Liver (tissue), 9 donors: Measurements from ENCODE around the gene TBL1X. TPM values are rescaled to one million over a fixed set of nuclear protein-coding genes. Genes with fewer than 3 reads are reported as not detected.

Source experiments
- DNase-seq: peaks from one replicate; pipeline ENCODE4 v3.0.0-alpha.2; 2017; ENCODE audit warnings: low spot score
- H3K27ac ChIP-seq, 2 donors: one replicate each; pipeline ENCODE4 v1.7.0; 2013; ENCODE audit warnings: inconsistent platforms in 2 of 2, low read length in 2 of 2, control low read depth in 1 of 2, low read depth in 1 of 2, mild to moderate bottlenecking in 1 of 2
- H3K27me3 ChIP-seq, 4 donors: one replicate each; pipeline versions ENCODE4 v1.6.1 to v1.7.0; 2013; ENCODE audit warnings: low read length in 3 of 4, inconsistent platforms in 1 of 4, mild to moderate bottlenecking in 1 of 4, moderate library complexity in 1 of 4; ENCODE audit not compliant: control insufficient read depth in 4 of 4, insufficient read depth in 4 of 4
- H3K36me3 ChIP-seq, 4 donors: one replicate each; pipeline versions ENCODE4 v1.6.1 to v1.7.0; 2013; ENCODE audit warnings: low read length in 3 of 4, mild to moderate bottlenecking in 3 of 4, low read depth in 1 of 4, moderate library complexity in 1 of 4; ENCODE audit not compliant: control insufficient read depth in 4 of 4, insufficient read depth in 3 of 4
- H3K4me1 ChIP-seq, 4 donors: one replicate each; pipeline versions ENCODE4 v1.6.1 to v1.7.0; 2013; ENCODE audit warnings: low read length in 3 of 4, mild to moderate bottlenecking in 3 of 4, moderate library complexity in 1 of 4; ENCODE audit not compliant: control insufficient read depth in 4 of 4, insufficient read depth in 4 of 4
- H3K4me3 ChIP-seq, 3 donors: one replicate each; pipeline versions ENCODE4 v1.6.1 to v1.7.0; 2013; ENCODE audit warnings: low read length in 3 of 3, control low read depth in 1 of 3, low read depth in 1 of 3, mild to moderate bottlenecking in 1 of 3
- H3K9ac ChIP-seq, 2 donors: one replicate each; pipeline ENCODE4 v1.7.0; 2013; ENCODE audit warnings: low read length in 2 of 2, mild to moderate bottlenecking in 2 of 2, moderate library complexity in 2 of 2, control low read depth in 1 of 2, low read depth in 1 of 2
- H3K9me3 ChIP-seq, 4 donors: one replicate each; pipeline versions ENCODE4 v1.6.1 to v1.7.0; 2013; ENCODE audit warnings: low read length in 3 of 4; ENCODE audit not compliant: control insufficient read depth in 4 of 4
- ATF3 ChIP-seq: IDR thresholded peaks from 2 replicates; pipeline ENCODE4 v1.6.1; 2016; ENCODE audit warnings: antibody characterized with exemption
- CTCF ChIP-seq: fragments of 150-350 bp; IDR thresholded peaks from 2 replicates; pipeline ENCODE4 v1.5.1; 2017; ENCODE audit warnings: improper control_type of control experiment, low read depth, low read length; ENCODE audit not compliant: missing input control
- EGR1 ChIP-seq, 2 donors: IDR thresholded peaks; 2 replicates each; pipeline ENCODE4 v1.6.1; 2016 to 2018; ENCODE audit warnings: antibody characterized with exemption in 2 of 2, low read depth in 2 of 2
- FOXA1 ChIP-seq: IDR thresholded peaks from 2 replicates; pipeline ENCODE4 v1.6.1; 2016; ENCODE audit warnings: antibody characterized with exemption
- FOXA2 ChIP-seq: IDR thresholded peaks from 2 replicates; pipeline ENCODE4 v1.6.1; 2016; ENCODE audit warnings: antibody characterized with exemption
- GABPA ChIP-seq, 2 donors: IDR thresholded peaks in 1 of 2; conservative IDR thresholded peaks in 1 of 2; 2 replicates each; pipeline ENCODE4 v1.6.1; 2016; ENCODE audit warnings: antibody characterized with exemption in 2 of 2, mild to moderate bottlenecking in 1 of 2, moderate library complexity in 1 of 2
- HNF4A ChIP-seq, 2 donors: conservative IDR thresholded peaks; 2 replicates each; pipeline ENCODE4 v1.6.1; 2016; ENCODE audit warnings: antibody characterized with exemption in 2 of 2, mild to moderate bottlenecking in 2 of 2
- HNF4G ChIP-seq: IDR thresholded peaks from 2 replicates; pipeline ENCODE4 v1.6.1; 2016; ENCODE audit warnings: antibody characterized with exemption
- JUND ChIP-seq, 2 donors: IDR thresholded peaks; 2 replicates each; pipeline ENCODE4 v1.6.1; 2016; ENCODE audit warnings: antibody characterized with exemption in 2 of 2
- NR2F2 ChIP-seq: IDR thresholded peaks from 2 replicates; pipeline ENCODE4 v1.6.1; 2016; ENCODE audit warnings: antibody characterized with exemption
- RAD21 ChIP-seq, 2 donors: IDR thresholded peaks; 2 replicates each; pipeline ENCODE4 v1.6.1; 2016; ENCODE audit warnings: antibody characterized with exemption in 2 of 2, mild to moderate bottlenecking in 2 of 2
- RXRA ChIP-seq, 2 donors: IDR thresholded peaks; 2 replicates each; pipeline ENCODE4 v1.6.1; 2017 to 2018; ENCODE audit warnings: antibody characterized with exemption in 2 of 2, mild to moderate bottlenecking in 1 of 2
- SP1 ChIP-seq: IDR thresholded peaks from 2 replicates; pipeline ENCODE4 v1.6.1; 2018; ENCODE audit warnings: antibody characterized with exemption, mild to moderate bottlenecking
- TAF1 ChIP-seq: conservative IDR thresholded peaks from 2 replicates; pipeline ENCODE4 v1.6.1; 2016; ENCODE audit warnings: antibody characterized with exemption, mild to moderate bottlenecking
- YY1 ChIP-seq: IDR thresholded peaks from 2 replicates; pipeline ENCODE4 v1.6.1; 2016; ENCODE audit warnings: antibody characterized with exemption, mild to moderate bottlenecking
- ZBTB33 ChIP-seq: IDR thresholded peaks from 2 replicates; pipeline ENCODE4 v1.6.1; 2016; ENCODE audit warnings: antibody characterized with exemption
- WGBS: extraction: QIAGEN DNeasy Blood & Tissue Kit; methylation state at CpG from one replicate; pipeline ENCODE4 v1.1.7; 2013; 5-methylcytosine and 5-hydroxymethylcytosine counted together
- polyA plus RNA-seq, 2 donors: library from polyadenylated mRNA; stranded (reverse) in 1 of 2; unstranded in 1 of 2; fragments of 200-250 nt in 1 of 2; fragments of >200 nt in 1 of 2; fragmentation: Nextera tagmentation in 1 of 2; extraction: Ambion mirVana in 1 of 2; gene quantifications; one replicate each; pipeline versions ENCODE4 v1.2.1 to v1.2.3, GENCODE V29; 2013 to 2015
- total RNA-seq, 2 donors: library from RNA; depleted of rRNA; stranded (reverse); fragments of >200 nt; gene quantifications; one replicate each; pipeline ENCODE4 v1.2.3, GENCODE V29; 2014
- TF ChIP-seq, protein P1 (sequence below): IDR thresholded peaks from 2 replicates; pipeline ENCODE4 v1.6.1; 2016; ENCODE audit warnings: antibody characterized with exemption
- TF ChIP-seq, protein P2 (sequence below): IDR thresholded peaks from 2 replicates; pipeline ENCODE4 v1.6.1; 2016; ENCODE audit warnings: antibody characterized with exemption, mild to moderate bottlenecking
- donor health status: healthy.
- donor health status: healthy.
- donor health status: healthy.
- donor health status: healthy.
- donor health status: healthy.

Gene TBL1X
- total and polyA plus RNA-seq, 4 donors = 11.2 to 15.1 (median 11.8) TPM

DNA sequence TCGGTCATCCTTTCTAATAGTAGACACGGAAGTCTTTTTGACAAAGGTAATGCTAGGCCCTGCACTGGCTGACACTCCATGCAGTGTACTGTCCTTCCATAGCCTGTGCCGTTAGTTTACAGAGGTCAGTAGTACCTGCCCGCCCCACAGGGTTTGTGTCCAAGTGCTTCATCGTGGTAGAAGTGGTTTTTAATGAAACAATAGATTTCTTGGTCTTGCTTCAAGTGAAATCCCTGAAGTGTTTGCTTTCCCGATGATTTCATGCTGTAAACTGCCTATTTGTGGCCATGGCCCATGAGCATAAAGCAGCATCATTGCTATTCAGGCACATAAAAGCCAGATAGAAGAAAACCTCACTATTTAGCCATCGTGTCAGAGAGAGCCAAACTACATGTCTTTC, 161.5 kb downstream of the TBL1X start:
- H3K9me3 ChIP-seq = no peaks in the 10 kb centered on the region
- DNase-seq = no peak
- H3K36me3 ChIP-seq = no peaks in the 10 kb centered on the region

DNA sequence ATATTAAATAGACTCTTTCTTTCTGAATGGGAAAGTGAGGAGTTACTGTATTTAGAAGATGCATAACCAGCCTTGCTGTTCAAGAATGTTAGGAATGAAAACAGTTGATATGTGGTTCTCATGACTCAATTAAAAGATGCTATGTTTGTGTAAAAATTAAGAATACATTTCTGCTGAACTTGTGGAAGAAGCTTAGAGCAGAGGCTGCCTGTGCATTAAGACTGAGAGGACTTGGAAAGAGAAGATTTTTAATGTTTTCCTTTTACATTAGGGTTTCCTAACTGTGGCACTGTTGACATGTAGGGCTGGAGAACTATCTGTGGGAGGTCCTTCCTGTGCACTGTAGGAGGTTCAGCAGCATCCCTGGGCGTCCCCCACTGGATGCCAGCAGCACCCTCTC, 163.1 kb downstream of the TBL1X start:
- H3K4me1 ChIP-seq = peaks cover 0 to 12% (median 4%) of the 10 kb centered on the region in 4 donors
- H3K4me3 ChIP-seq = no peak overlapping the region
- H3K9ac ChIP-seq = no peak overlapping the region
- no peaks in the 10 kb centered on the region for H3K36me3 ChIP-seq
- TF ChIP-seq SP1 = no peak
- TF ChIP-seq CTCF = no peak
- TF ChIP-seq TAF1 = no peak
- TF ChIP-seq, protein P1, sequence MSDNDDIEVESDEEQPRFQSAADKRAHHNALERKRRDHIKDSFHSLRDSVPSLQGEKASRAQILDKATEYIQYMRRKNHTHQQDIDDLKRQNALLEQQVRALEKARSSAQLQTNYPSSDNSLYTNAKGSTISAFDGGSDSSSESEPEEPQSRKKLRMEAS = no peak
- no peak for TF ChIP-seq EGR1 (IDR thresholded peaks at IDR 0.05; ENCODE audit: low read depth in 2 of 2)
- TF ChIP-seq GABPA (IDR thresholded peaks at IDR 0.05 in 1 of 2, conservative IDR thresholded peaks at IDR 0.05 in 1 of 2) = no peak
- TF ChIP-seq RXRA (IDR thresholded peaks at IDR 0.05) = no peak
- TF ChIP-seq NR2F2 = no peak
- no peak for TF ChIP-seq HNF4G
- no peak for TF ChIP-seq YY1
- TF ChIP-seq FOXA1 = no peak
- TF ChIP-seq FOXA2 = no peak
- TF ChIP-seq, protein P2, sequence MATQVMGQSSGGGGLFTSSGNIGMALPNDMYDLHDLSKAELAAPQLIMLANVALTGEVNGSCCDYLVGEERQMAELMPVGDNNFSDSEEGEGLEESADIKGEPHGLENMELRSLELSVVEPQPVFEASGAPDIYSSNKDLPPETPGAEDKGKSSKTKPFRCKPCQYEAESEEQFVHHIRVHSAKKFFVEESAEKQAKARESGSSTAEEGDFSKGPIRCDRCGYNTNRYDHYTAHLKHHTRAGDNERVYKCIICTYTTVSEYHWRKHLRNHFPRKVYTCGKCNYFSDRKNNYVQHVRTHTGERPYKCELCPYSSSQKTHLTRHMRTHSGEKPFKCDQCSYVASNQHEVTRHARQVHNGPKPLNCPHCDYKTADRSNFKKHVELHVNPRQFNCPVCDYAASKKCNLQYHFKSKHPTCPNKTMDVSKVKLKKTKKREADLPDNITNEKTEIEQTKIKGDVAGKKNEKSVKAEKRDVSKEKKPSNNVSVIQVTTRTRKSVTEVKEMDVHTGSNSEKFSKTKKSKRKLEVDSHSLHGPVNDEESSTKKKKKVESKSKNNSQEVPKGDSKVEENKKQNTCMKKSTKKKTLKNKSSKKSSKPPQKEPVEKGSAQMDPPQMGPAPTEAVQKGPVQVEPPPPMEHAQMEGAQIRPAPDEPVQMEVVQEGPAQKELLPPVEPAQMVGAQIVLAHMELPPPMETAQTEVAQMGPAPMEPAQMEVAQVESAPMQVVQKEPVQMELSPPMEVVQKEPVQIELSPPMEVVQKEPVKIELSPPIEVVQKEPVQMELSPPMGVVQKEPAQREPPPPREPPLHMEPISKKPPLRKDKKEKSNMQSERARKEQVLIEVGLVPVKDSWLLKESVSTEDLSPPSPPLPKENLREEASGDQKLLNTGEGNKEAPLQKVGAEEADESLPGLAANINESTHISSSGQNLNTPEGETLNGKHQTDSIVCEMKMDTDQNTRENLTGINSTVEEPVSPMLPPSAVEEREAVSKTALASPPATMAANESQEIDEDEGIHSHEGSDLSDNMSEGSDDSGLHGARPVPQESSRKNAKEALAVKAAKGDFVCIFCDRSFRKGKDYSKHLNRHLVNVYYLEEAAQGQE = no peak
- no peak for TF ChIP-seq ATF3
- TF ChIP-seq ZBTB33 = no peak
- TF ChIP-seq HNF4A (conservative IDR thresholded peaks at IDR 0.05) = no peak
- TF ChIP-seq JUND (IDR thresholded peaks at IDR 0.05) = no peak
- no peak for TF ChIP-seq RAD21 (IDR thresholded peaks at IDR 0.05)
- no peaks in the 10 kb centered on the region for H3K27me3 ChIP-seq
- DNase-seq = no peak
- no peaks in the 10 kb centered on the region for H3K9me3 ChIP-seq
- 74% methylated on average over 1 of the region's 1 CpG for WGBS
- no peak overlapping the region for H3K27ac ChIP-seq

More for the DNA sequence above, 161.5 kb downstream of the TBL1X start:
- H3K27me3 ChIP-seq = no peaks in the 10 kb centered on the region
- peaks cover 0 to 12% (median 4%) of the 10 kb centered on the region in 4 donors for H3K4me1 ChIP-seq
- no peak overlapping the region for H3K27ac ChIP-seq
- no peak for TF ChIP-seq ZBTB33
- no peak overlapping the region for H3K4me3 ChIP-seq
- 89% methylated on average over 7 of the region's 7 CpGs for WGBS
- H3K9ac ChIP-seq = no peak overlapping the region
